GM12864 (cell line): ENCODE data around the gene SH3D19.
"Not testable (repeated sequence)": the region's sequence is repeated elsewhere in the genome, so short reads cannot be mapped to it uniquely, and the experiment has no call there.

Source experiments
- DNase-seq: peaks from one replicate; pipeline ENCODE4 v3.0.0-alpha.2; 2011; ENCODE audit warnings: low read depth
- H3K4me3 ChIP-seq: 2 replicates; pipeline ENCODE4 v1.5.1; 2011; ENCODE audit warnings: mild to moderate bottlenecking, low read depth, low read length, control low read depth
- CTCF ChIP-seq: IDR thresholded peaks from 2 replicates; pipeline ENCODE4 v1.5.1; 2011; ENCODE audit warnings: low read depth, mild to moderate bottlenecking, moderate library complexity, low read length, control low read depth, inconsistent platforms; ENCODE audit errors: missing control alignments

The SH3D19 gene

DNA sequence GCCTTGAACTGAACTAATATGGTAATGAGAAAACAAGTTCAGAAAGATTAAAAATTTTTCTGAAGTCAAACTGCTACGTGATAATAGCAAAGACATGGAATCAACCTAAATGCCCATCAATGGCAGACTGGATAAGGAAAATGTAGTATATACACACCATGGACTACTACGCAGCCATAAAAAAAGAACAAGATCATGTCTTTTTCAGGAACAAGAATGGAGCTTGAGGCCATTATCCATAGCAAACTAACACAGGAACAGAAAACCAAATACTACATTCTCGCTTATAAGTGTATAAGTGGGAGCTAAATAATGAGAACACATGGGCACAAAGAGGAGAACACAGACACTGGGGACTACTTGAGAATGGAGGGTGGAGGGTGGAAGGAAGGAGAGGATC lies 230.3 kb downstream of the SH3D19 start:
- no peak for TF ChIP-seq CTCF
- no peak overlapping the region for H3K4me3 ChIP-seq
- no peak for DNase-seq

GRCh38 chr4:151094290-151094751 lies 231.1 kb downstream of the SH3D19 start:
- no peak for DNase-seq
- H3K4me3 ChIP-seq: no peak overlapping the region
- TF ChIP-seq CTCF: no peak

GRCh38 chr4:151093203-151093602 lies 232.2 kb downstream of the SH3D19 start:
- no peak overlapping the region for H3K4me3 ChIP-seq
- no peak for TF ChIP-seq CTCF
- no peak for DNase-seq

GRCh38 chr4:151092488-151092887 lies 232.9 kb downstream of the SH3D19 start:
- DNase-seq: no peak
- TF ChIP-seq CTCF: no peak
- no peak overlapping the region for H3K4me3 ChIP-seq

- no peak overlapping the region for H3K4me3 ChIP-seq
- no peak for DNase-seq
- no peak for TF ChIP-seq CTCF
These were observed 234.4 kb downstream of the SH3D19 start for GRCh38 chr4:151091047-151091446.

- no peak for TF ChIP-seq CTCF
These were observed 237.9 kb downstream of the SH3D19 start for GRCh38 chr4:151087467-151087866.

DNA sequence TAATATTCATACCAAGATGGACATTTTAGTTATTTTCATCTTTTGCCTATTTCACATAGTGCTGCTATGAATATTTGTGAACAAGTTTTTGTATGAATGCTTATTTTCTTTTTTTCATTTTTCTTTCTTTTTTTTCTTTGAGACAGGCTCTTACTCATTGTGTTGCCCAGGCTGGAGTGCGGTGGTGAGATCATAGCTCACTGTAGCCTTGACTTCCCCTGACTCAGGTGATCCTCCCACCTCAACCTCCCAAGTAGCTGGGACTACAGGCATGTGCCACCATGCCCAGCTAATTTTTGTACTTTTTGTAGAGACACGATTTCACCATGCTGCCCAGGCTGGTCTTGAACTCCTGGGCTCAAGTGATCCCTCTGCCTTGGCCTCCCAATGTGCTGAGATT lies 247.4 kb downstream of the SH3D19 start:
- DNase-seq: not testable (repeated sequence)

More at GRCh38 chr4:151087467-151087866, 237.9 kb downstream of the SH3D19 start:
- no peak overlapping the region for H3K4me3 ChIP-seq
- DNase-seq: no peak

GRCh38 chr4:151074416-151074916 lies 250.9 kb downstream of the SH3D19 start:
- no peak for DNase-seq
- no peak overlapping the region for H3K4me3 ChIP-seq
- TF ChIP-seq CTCF: no peak

More for the DNA sequence above, 247.4 kb downstream of the SH3D19 start:
- H3K4me3 ChIP-seq: not testable (repeated sequence)
